Measurements from ENCODE around the gene INSRR.

Gene INSRR

GRCh38 chr1:156795787-156796186 lies 63.1 kb downstream of the INSRR start:
- H3K79me2 ChIP-seq (ENCODE audit: insufficient read depth, low read depth): no peaks in the 10 kb centered on the region
- peaks cover 24% of the 10 kb centered on the region; the same call in 1 of the 2 replicates for H3K36me3 ChIP-seq (ENCODE audit: insufficient read depth)
- no peak; the same call in 1 of the 2 replicates for TF ChIP-seq CTCF (conservative IDR thresholded peaks at IDR 0.05; ENCODE audit: low read depth, low read length)
- no peak overlapping the region for H3K4me2 ChIP-seq
- 0 out of 2 replicates have a peak, but pooled peaks cover 1% of the 10 kb centered on the region for H4K20me1 ChIP-seq (ENCODE audit: insufficient read depth)
- H3K4me1 ChIP-seq (ENCODE audit: low read depth, poor library complexity, severe bottlenecking): peaks cover 15% of the 10 kb centered on the region
- no peaks in the 10 kb centered on the region for H3K27me3 ChIP-seq (ENCODE audit: insufficient read depth, low read depth)
- no peak overlapping the region for H3K4me3 ChIP-seq (IDR thresholded peaks at IDR 0.05; ENCODE audit: insufficient read depth, low read depth, low read length)
- no peak overlapping the region for H2AFZ ChIP-seq (ENCODE audit: low read depth)
- H3K9ac ChIP-seq: no peak overlapping the region
- H3K27ac ChIP-seq: no peak overlapping the region

- H3K9ac ChIP-seq: no peak overlapping the region
- H2AFZ ChIP-seq (ENCODE audit: low read depth): no peak overlapping the region
- no peaks in the 10 kb centered on the region for H3K27me3 ChIP-seq (ENCODE audit: insufficient read depth, low read depth)
- H3K27ac ChIP-seq: no peak overlapping the region
- H3K36me3 ChIP-seq (ENCODE audit: insufficient read depth): peaks cover 21% of the 10 kb centered on the region; the same call in 1 of the 2 replicates
- no peak overlapping the region for H3K4me3 ChIP-seq (IDR thresholded peaks at IDR 0.05; ENCODE audit: insufficient read depth, low read depth, low read length)
- 0 out of 2 replicates have a peak, but pooled peaks cover 5% of the 10 kb centered on the region for H4K20me1 ChIP-seq (ENCODE audit: insufficient read depth)
- peak; percentile 19 for TF ChIP-seq CTCF (conservative IDR thresholded peaks at IDR 0.05; ENCODE audit: low read depth, low read length)
- H3K4me1 ChIP-seq (ENCODE audit: low read depth, poor library complexity, severe bottlenecking): peaks cover 15% of the 10 kb centered on the region
- H3K4me2 ChIP-seq: no peak overlapping the region
- no peaks in the 10 kb centered on the region for H3K79me2 ChIP-seq (ENCODE audit: insufficient read depth, low read depth)
These were observed 63.6 kb downstream of the INSRR start for GRCh38 chr1:156795374-156795733.

- Histone ChIP-seq H3K27ac (no peak overlapping the region), H3K36me3 (ENCODE audit: insufficient read depth) (peaks cover 21% of the 10 kb centered on the region; the same call in 1 of the 2 replicates), H3K4me2 (no peak overlapping the region), H3K27me3 (ENCODE audit: insufficient read depth, low read depth) (no peaks in the 10 kb centered on the region), H3K4me3 (IDR thresholded peaks at IDR 0.05; ENCODE audit: insufficient read depth, low read depth, low read length) (no peak overlapping the region), H2AFZ (ENCODE audit: low read depth) (no peak overlapping the region), H3K4me1 (ENCODE audit: low read depth, poor library complexity, severe bottlenecking) (peaks cover 15% of the 10 kb centered on the region), H4K20me1 (ENCODE audit: insufficient read depth) (0 out of 2 replicates have a peak, but pooled peaks cover 11% of the 10 kb centered on the region), H3K9ac (no peak overlapping the region), H3K79me2 (ENCODE audit: insufficient read depth, low read depth) (peaks cover 5% of the 10 kb centered on the region; the same call in 1 of the 2 replicates)
- TF ChIP-seq CTCF (conservative IDR thresholded peaks at IDR 0.05; ENCODE audit: low read depth, low read length): no peak; the same call in 1 of the 2 replicates
These were observed 64.2 kb downstream of the INSRR start for GRCh38 chr1:156794506-156795373.

Measured in KMS-11 (cell line).